ENCODE measurements around the gene SLC23A3. TPM values are rescaled to one million over a fixed set of nuclear protein-coding genes. Genes with fewer than 3 reads are reported as not detected.

SLC23A3 gene
- polyA plus RNA-seq, 4 donors: 4.3 to 26.6 (median 12.1) TPM

GRCh38 chr2:219155054-219155644 is 14.7 kb downstream of the SLC23A3 start:
- Histone ChIP-seq H3K27me3 (ENCODE audit: control insufficient read depth in 3 of 3, insufficient read depth in 3 of 3, low read length in 3 of 3) (no peaks in the 10 kb centered on the region), H3K36me3 (ENCODE audit: control insufficient read depth in 3 of 3, insufficient read depth in 2 of 3, low read depth in 1 of 3, low read length in 3 of 3) (peaks cover 0 to 22% (median 3%) of the 10 kb centered on the region in 3 donors), H3K9me3 (ENCODE audit: control insufficient read depth in 2 of 2, insufficient read depth in 1 of 2, low read depth in 1 of 2, low read length in 1 of 2) (no peaks in the 10 kb centered on the region), H3K4me1 (ENCODE audit: control insufficient read depth in 3 of 3, insufficient read depth in 2 of 3, low read depth in 1 of 3, low read length in 2 of 3) (peaks cover 0 to 12% (median 3%) of the 10 kb centered on the region in 3 donors), H3K4me3 (ENCODE audit: low read depth in 1 of 3, low read length in 3 of 3) (no peak overlapping the region), H3K27ac (ENCODE audit: low read depth in 1 of 3, low read length in 2 of 3) (no peak overlapping the region)
- FAIRE-seq (no peak), DNase-seq (peak; percentile 84)
- 4 to 14% (median 5%) methylated on average over 4 of the region's 4 CpGs for WGBS, 3 donors

- DNase-seq: no peak
These were observed 20.2 kb downstream of the SLC23A3 start for GRCh38 chr2:219149667-219150066.

GRCh38 chr2:219142329-219142728 is 27.5 kb downstream of the SLC23A3 start:
- H3K36me3 ChIP-seq (ENCODE audit: control insufficient read depth in 3 of 3, insufficient read depth in 2 of 3, low read depth in 1 of 3, low read length in 3 of 3): peaks cover 10 to 28% (median 21%) of the 10 kb centered on the region in 3 donors
- no peak overlapping the region for H3K4me3 ChIP-seq (ENCODE audit: low read depth in 1 of 3, low read length in 3 of 3)
- no peak overlapping the region for H3K27ac ChIP-seq (ENCODE audit: low read depth in 1 of 3, low read length in 2 of 3)
- DNase-seq: no peak
- H3K27me3 ChIP-seq (ENCODE audit: control insufficient read depth in 3 of 3, insufficient read depth in 3 of 3, low read length in 3 of 3): no peaks in the 10 kb centered on the region
- H3K4me1 ChIP-seq (ENCODE audit: control insufficient read depth in 3 of 3, insufficient read depth in 2 of 3, low read depth in 1 of 3, low read length in 2 of 3): peaks cover 0 to 14% (median 3%) of the 10 kb centered on the region in 3 donors
- 91 to 94% (median 91%) methylated on average over 6 of the region's 6 CpGs for whole genome bisulfite sequencing, 3 donors
- H3K9me3 ChIP-seq (ENCODE audit: control insufficient read depth in 2 of 2, insufficient read depth in 1 of 2, low read depth in 1 of 2, low read length in 1 of 2): no peaks in the 10 kb centered on the region
- no peak for FAIRE-seq

More at GRCh38 chr2:219149667-219150066, 20.2 kb downstream of the SLC23A3 start:
- Histone ChIP-seq H3K4me3 (ENCODE audit: low read depth in 1 of 3, low read length in 3 of 3) (no peak overlapping the region), H3K27me3 (ENCODE audit: control insufficient read depth in 3 of 3, insufficient read depth in 3 of 3, low read length in 3 of 3) (no peaks in the 10 kb centered on the region), H3K9me3 (ENCODE audit: control insufficient read depth in 2 of 2, insufficient read depth in 1 of 2, low read depth in 1 of 2, low read length in 1 of 2) (no peaks in the 10 kb centered on the region), H3K4me1 (ENCODE audit: control insufficient read depth in 3 of 3, insufficient read depth in 2 of 3, low read depth in 1 of 3, low read length in 2 of 3) (peaks cover 0 to 6% (median 0%) of the 10 kb centered on the region in 3 donors), H3K36me3 (ENCODE audit: control insufficient read depth in 3 of 3, insufficient read depth in 2 of 3, low read depth in 1 of 3, low read length in 3 of 3) (peaks cover 6 to 37% (median 13%) of the 10 kb centered on the region in 3 donors), H3K27ac (ENCODE audit: low read depth in 1 of 3, low read length in 2 of 3) (no peak overlapping the region)
- no peak for FAIRE-seq
- 11 to 35% (median 16%) methylated on average over 1 of the region's 1 CpG for WGBS, 3 donors

- peaks cover 0 to 14% (median 3%) of the 10 kb centered on the region in 3 donors for H3K4me1 ChIP-seq (ENCODE audit: control insufficient read depth in 3 of 3, insufficient read depth in 2 of 3, low read depth in 1 of 3, low read length in 2 of 3)
- no peaks in the 10 kb centered on the region for H3K27me3 ChIP-seq (ENCODE audit: control insufficient read depth in 3 of 3, insufficient read depth in 3 of 3, low read length in 3 of 3)
- FAIRE-seq (no peak), DNase-seq (peak; percentile 80 to 84)
- peak overlapping the region in 1 of 3 donors; percentile 93 for H3K27ac ChIP-seq (ENCODE audit: low read depth in 1 of 3, low read length in 2 of 3)
- peaks cover 7 to 18% (median 13%) of the 10 kb centered on the region in 3 donors for H3K36me3 ChIP-seq (ENCODE audit: control insufficient read depth in 3 of 3, insufficient read depth in 2 of 3, low read depth in 1 of 3, low read length in 3 of 3)
- H3K9me3 ChIP-seq (ENCODE audit: control insufficient read depth in 2 of 2, insufficient read depth in 1 of 2, low read depth in 1 of 2, low read length in 1 of 2): no peaks in the 10 kb centered on the region
- H3K4me3 ChIP-seq (ENCODE audit: low read depth in 1 of 3, low read length in 3 of 3): no peak overlapping the region
- WGBS, 3 donors: 26 to 64% (median 44%) methylated on average over 3 of the region's 3 CpGs
These were observed 29.1 kb downstream of the SLC23A3 start for GRCh38 chr2:219140722-219141121.

GRCh38 chr2:219133976-219134375 is 35.9 kb downstream of the SLC23A3 start:
- Histone ChIP-seq H3K27ac (ENCODE audit: low read depth in 1 of 3, low read length in 2 of 3) (no peak overlapping the region), H3K4me3 (ENCODE audit: low read depth in 1 of 3, low read length in 3 of 3) (no peak overlapping the region), H3K27me3 (ENCODE audit: control insufficient read depth in 3 of 3, insufficient read depth in 3 of 3, low read length in 3 of 3) (no peaks in the 10 kb centered on the region), H3K9me3 (ENCODE audit: control insufficient read depth in 2 of 2, insufficient read depth in 1 of 2, low read depth in 1 of 2, low read length in 1 of 2) (no peaks in the 10 kb centered on the region), H3K4me1 (ENCODE audit: control insufficient read depth in 3 of 3, insufficient read depth in 2 of 3, low read depth in 1 of 3, low read length in 2 of 3) (peaks cover 0 to 4% (median 0%) of the 10 kb centered on the region in 3 donors), H3K36me3 (ENCODE audit: control insufficient read depth in 3 of 3, insufficient read depth in 2 of 3, low read depth in 1 of 3, low read length in 3 of 3) (peaks cover 0 to 12% (median 0%) of the 10 kb centered on the region in 3 donors)
- DNase-seq: no peak
- FAIRE-seq: no peak
- WGBS, 3 donors: 85 to 91% (median 91%) methylated on average over 4 of the region's 4 CpGs

GRCh38 chr2:219131744-219132143 is 38.1 kb downstream of the SLC23A3 start:
- Histone ChIP-seq H3K9me3 (ENCODE audit: control insufficient read depth in 2 of 2, insufficient read depth in 1 of 2, low read depth in 1 of 2, low read length in 1 of 2) (no peaks in the 10 kb centered on the region), H3K27me3 (ENCODE audit: control insufficient read depth in 3 of 3, insufficient read depth in 3 of 3, low read length in 3 of 3) (no peaks in the 10 kb centered on the region), H3K36me3 (ENCODE audit: control insufficient read depth in 3 of 3, insufficient read depth in 2 of 3, low read depth in 1 of 3, low read length in 3 of 3) (peaks cover 0 to 15% (median 0%) of the 10 kb centered on the region in 3 donors), H3K4me3 (ENCODE audit: low read depth in 1 of 3, low read length in 3 of 3) (no peak overlapping the region), H3K27ac (ENCODE audit: low read depth in 1 of 3, low read length in 2 of 3) (no peak overlapping the region), H3K4me1 (ENCODE audit: control insufficient read depth in 3 of 3, insufficient read depth in 2 of 3, low read depth in 1 of 3, low read length in 2 of 3) (peaks cover 6 to 13% (median 10%) of the 10 kb centered on the region in 3 donors)
- DNase-seq (peak in 1 of 2 donors; percentile 22), FAIRE-seq (no peak)
- 64 to 83% (median 69%) methylated on average over 4 of the region's 4 CpGs for WGBS, 3 donors

GRCh38 chr2:219131327-219131726 is 38.5 kb downstream of the SLC23A3 start:
- H3K36me3 ChIP-seq (ENCODE audit: control insufficient read depth in 3 of 3, insufficient read depth in 2 of 3, low read depth in 1 of 3, low read length in 3 of 3): peaks cover 0 to 15% (median 0%) of the 10 kb centered on the region in 3 donors
- 82 to 90% (median 85%) methylated on average over 3 of the region's 3 CpGs for WGBS, 3 donors
- FAIRE-seq (no peak), DNase-seq (no peak)
- peaks cover 6 to 18% (median 13%) of the 10 kb centered on the region in 3 donors for H3K4me1 ChIP-seq (ENCODE audit: control insufficient read depth in 3 of 3, insufficient read depth in 2 of 3, low read depth in 1 of 3, low read length in 2 of 3)
- H3K27me3 ChIP-seq (ENCODE audit: control insufficient read depth in 3 of 3, insufficient read depth in 3 of 3, low read length in 3 of 3): no peaks in the 10 kb centered on the region
- no peaks in the 10 kb centered on the region for H3K9me3 ChIP-seq (ENCODE audit: control insufficient read depth in 2 of 2, insufficient read depth in 1 of 2, low read depth in 1 of 2, low read length in 1 of 2)
- no peak overlapping the region for H3K27ac ChIP-seq (ENCODE audit: low read depth in 1 of 3, low read length in 2 of 3)
- no peak overlapping the region for H3K4me3 ChIP-seq (ENCODE audit: low read depth in 1 of 3, low read length in 3 of 3)

GRCh38 chr2:219129589-219129988 is 40.2 kb downstream of the SLC23A3 start:
- no peak overlapping the region for H3K27ac ChIP-seq (ENCODE audit: low read depth in 1 of 3, low read length in 2 of 3)
- peaks cover 0 to 9% (median 0%) of the 10 kb centered on the region in 3 donors for H3K36me3 ChIP-seq (ENCODE audit: control insufficient read depth in 3 of 3, insufficient read depth in 2 of 3, low read depth in 1 of 3, low read length in 3 of 3)
- H3K4me1 ChIP-seq (ENCODE audit: control insufficient read depth in 3 of 3, insufficient read depth in 2 of 3, low read depth in 1 of 3, low read length in 2 of 3): peaks cover 11 to 33% (median 18%) of the 10 kb centered on the region in 3 donors
- H3K4me3 ChIP-seq (ENCODE audit: low read depth in 1 of 3, low read length in 3 of 3): no peak overlapping the region
- H3K27me3 ChIP-seq (ENCODE audit: control insufficient read depth in 3 of 3, insufficient read depth in 3 of 3, low read length in 3 of 3): no peaks in the 10 kb centered on the region
- FAIRE-seq (no peak), DNase-seq (no peak)
- 96 to 99% (median 99%) methylated on average over 16 of the region's 16 CpGs for WGBS, 3 donors
- H3K9me3 ChIP-seq (ENCODE audit: control insufficient read depth in 2 of 2, insufficient read depth in 1 of 2, low read depth in 1 of 2, low read length in 1 of 2): no peaks in the 10 kb centered on the region

Data from small intestine (tissue), 7 donors.